ENCODE results near the gene ZFP64.

Gene ZFP64

GRCh38 chr20:52180180-52180840, 11.3 kb downstream of the ZFP64 start:
- H3K27me3 ChIP-seq (ENCODE audit: control insufficient read depth, insufficient read depth, low read length, poor library complexity, severe bottlenecking), result no peaks in the 10 kb centered on the region
- H3K4me1 ChIP-seq (ENCODE audit: control insufficient read depth, insufficient read depth, low read length), result no peaks in the 10 kb centered on the region
- H3K36me3 ChIP-seq (ENCODE audit: control insufficient read depth, insufficient read depth, low read length), result peaks cover 13% of the 10 kb centered on the region
- no peak overlapping the region for H3K27ac ChIP-seq (ENCODE audit: insufficient read depth, low read depth, low read length, poor library complexity, severe bottlenecking)
- H3K4me3 ChIP-seq (ENCODE audit: insufficient read depth, low read depth, low read length), result no peak overlapping the region
- H3K9me3 ChIP-seq (ENCODE audit: control insufficient read depth, low read length), result no peaks in the 10 kb centered on the region
- WGBS, 2 experiments, result 96 to 98% methylated on average over 5 of the region's 5 CpGs

GRCh38 chr20:52179331-52180179, 12.0 kb downstream of the ZFP64 start:
- H3K36me3 ChIP-seq (ENCODE audit: control insufficient read depth, insufficient read depth, low read length), result peaks cover 11% of the 10 kb centered on the region
- WGBS, 2 experiments, result 78 to 79% methylated on average over 4 of the region's 4 CpGs
- no peak overlapping the region for H3K4me3 ChIP-seq (ENCODE audit: insufficient read depth, low read depth, low read length)
- H3K9me3 ChIP-seq (ENCODE audit: control insufficient read depth, low read length), result no peaks in the 10 kb centered on the region
- H3K4me1 ChIP-seq (ENCODE audit: control insufficient read depth, insufficient read depth, low read length), result no peaks in the 10 kb centered on the region
- H3K27ac ChIP-seq (ENCODE audit: insufficient read depth, low read depth, low read length, poor library complexity, severe bottlenecking), result no peak overlapping the region
- no peaks in the 10 kb centered on the region for H3K27me3 ChIP-seq (ENCODE audit: control insufficient read depth, insufficient read depth, low read length, poor library complexity, severe bottlenecking)

DNA sequence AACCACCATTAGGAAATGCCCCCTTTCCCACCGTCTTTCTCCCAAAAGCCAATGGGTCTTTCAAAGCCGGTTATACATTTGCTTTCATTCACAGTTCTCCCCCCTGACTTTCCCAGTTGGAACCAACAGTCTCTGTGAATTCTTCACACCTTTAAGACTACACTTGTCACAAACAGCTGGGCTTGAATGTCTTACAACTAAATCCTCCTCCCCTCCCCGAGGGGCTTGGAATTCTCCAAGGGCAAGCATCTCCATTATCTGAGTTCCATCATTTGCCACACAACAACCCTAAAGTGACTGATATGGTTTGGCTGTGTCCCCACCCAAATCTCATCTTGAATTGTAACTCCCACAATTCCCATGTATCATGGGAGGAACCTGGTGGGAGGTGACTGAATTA, 12.9 kb downstream of the ZFP64 start:
- Histone ChIP-seq H3K27me3 (ENCODE audit: control insufficient read depth, insufficient read depth, low read length, poor library complexity, severe bottlenecking) (no peaks in the 10 kb centered on the region), H3K4me3 (ENCODE audit: insufficient read depth, low read depth, low read length) (no peak overlapping the region), H3K27ac (ENCODE audit: insufficient read depth, low read depth, low read length, poor library complexity, severe bottlenecking) (no peak overlapping the region), H3K36me3 (ENCODE audit: control insufficient read depth, insufficient read depth, low read length) (peaks cover 3% of the 10 kb centered on the region), H3K9me3 (ENCODE audit: control insufficient read depth, low read length) (no peaks in the 10 kb centered on the region), H3K4me1 (ENCODE audit: control insufficient read depth, insufficient read depth, low read length) (no peaks in the 10 kb centered on the region)
- WGBS, 2 experiments, result 83 to 87% methylated on average over 3 of the region's 3 CpGs

DNA sequence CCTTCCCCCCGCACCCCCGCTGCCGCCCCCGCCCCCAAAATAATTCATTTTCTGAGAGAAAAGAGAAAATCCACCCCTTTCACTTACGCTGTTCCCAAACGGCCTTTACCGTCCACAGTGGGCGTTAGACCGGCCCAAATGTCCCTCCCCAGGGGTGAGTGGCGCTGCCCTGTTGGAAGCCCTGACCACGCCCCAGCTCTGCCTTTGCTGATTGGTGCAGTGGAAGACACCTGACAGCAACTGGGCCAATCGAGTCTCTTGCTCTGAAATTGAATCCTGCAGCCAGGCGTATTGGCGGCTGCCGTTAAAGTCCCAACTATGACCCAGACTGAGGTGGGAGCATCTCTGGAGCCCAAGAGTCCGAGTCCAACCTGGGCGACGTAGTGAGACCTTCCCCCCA, 15.7 kb downstream of the ZFP64 start:
- no peaks in the 10 kb centered on the region for H3K27me3 ChIP-seq (ENCODE audit: control insufficient read depth, insufficient read depth, low read length, poor library complexity, severe bottlenecking)
- H3K4me1 ChIP-seq (ENCODE audit: control insufficient read depth, insufficient read depth, low read length), result no peaks in the 10 kb centered on the region
- WGBS, 2 experiments, result 94 to 97% methylated on average over 18 of the region's 18 CpGs
- H3K4me3 ChIP-seq (ENCODE audit: insufficient read depth, low read depth, low read length), result no peak overlapping the region
- no peak overlapping the region for H3K27ac ChIP-seq (ENCODE audit: insufficient read depth, low read depth, low read length, poor library complexity, severe bottlenecking)
- no peaks in the 10 kb centered on the region for H3K9me3 ChIP-seq (ENCODE audit: control insufficient read depth, low read length)
- no peaks in the 10 kb centered on the region for H3K36me3 ChIP-seq (ENCODE audit: control insufficient read depth, insufficient read depth, low read length)

DNA sequence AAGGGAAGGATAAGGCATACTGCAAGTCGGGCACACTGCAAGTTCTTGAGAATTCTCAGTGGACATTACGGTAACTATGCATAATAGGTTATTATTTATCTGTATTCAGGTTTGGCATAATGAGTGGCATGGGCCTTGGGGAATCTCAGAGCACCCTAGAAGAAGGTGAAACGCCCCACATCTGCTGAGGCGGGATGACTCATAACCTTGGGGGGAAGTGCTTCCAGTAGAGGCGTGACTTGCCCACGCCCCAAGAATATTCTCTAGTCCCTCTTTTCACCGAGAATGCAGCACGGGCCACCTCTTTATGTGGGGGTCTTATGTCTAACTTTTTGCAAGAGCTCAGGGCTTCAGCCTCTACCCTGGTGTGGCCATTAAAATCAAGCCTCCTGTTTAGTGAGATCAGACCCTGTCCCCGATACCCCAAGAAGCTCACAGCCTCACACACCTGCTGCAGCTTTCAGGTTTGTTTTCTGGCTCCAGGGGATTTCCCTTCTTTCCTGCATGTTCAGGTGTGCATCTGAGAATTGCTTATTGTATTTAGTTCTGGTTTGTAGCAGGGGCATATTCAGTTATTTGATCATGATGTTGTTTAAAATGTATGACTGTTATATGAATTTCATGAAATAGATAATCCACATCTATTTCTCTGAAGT, 19.1 kb downstream of the ZFP64 start:
- WGBS, 2 experiments, result 95 to 96% methylated on average over 9 of the region's 9 CpGs
- Histone ChIP-seq H3K36me3 (ENCODE audit: control insufficient read depth, insufficient read depth, low read length) (peaks cover 4% of the 10 kb centered on the region), H3K4me3 (ENCODE audit: insufficient read depth, low read depth, low read length) (no peak overlapping the region), H3K4me1 (ENCODE audit: control insufficient read depth, insufficient read depth, low read length) (no peaks in the 10 kb centered on the region), H3K27me3 (ENCODE audit: control insufficient read depth, insufficient read depth, low read length, poor library complexity, severe bottlenecking) (no peaks in the 10 kb centered on the region), H3K9me3 (ENCODE audit: control insufficient read depth, low read length) (no peaks in the 10 kb centered on the region), H3K27ac (ENCODE audit: insufficient read depth, low read depth, low read length, poor library complexity, severe bottlenecking) (no peak overlapping the region)

GRCh38 chr20:52171025-52171424, 20.6 kb downstream of the ZFP64 start:
- Histone ChIP-seq H3K36me3 (ENCODE audit: control insufficient read depth, insufficient read depth, low read length) (peaks cover 10% of the 10 kb centered on the region), H3K4me3 (ENCODE audit: insufficient read depth, low read depth, low read length) (no peak overlapping the region), H3K27me3 (ENCODE audit: control insufficient read depth, insufficient read depth, low read length, poor library complexity, severe bottlenecking) (no peaks in the 10 kb centered on the region), H3K4me1 (ENCODE audit: control insufficient read depth, insufficient read depth, low read length) (no peaks in the 10 kb centered on the region), H3K27ac (ENCODE audit: insufficient read depth, low read depth, low read length, poor library complexity, severe bottlenecking) (no peak overlapping the region), H3K9me3 (ENCODE audit: control insufficient read depth, low read length) (no peaks in the 10 kb centered on the region)
- 94 to 95% methylated on average over 8 of the region's 8 CpGs for WGBS, 2 experiments

GRCh38 chr20:52168116-52168515, 23.5 kb downstream of the ZFP64 start:
- 89 to 94% methylated on average over 1 of the region's 1 CpG for WGBS, 2 experiments
- H3K27me3 ChIP-seq (ENCODE audit: control insufficient read depth, insufficient read depth, low read length, poor library complexity, severe bottlenecking), result no peaks in the 10 kb centered on the region
- no peaks in the 10 kb centered on the region for H3K4me1 ChIP-seq (ENCODE audit: control insufficient read depth, insufficient read depth, low read length)
- H3K4me3 ChIP-seq (ENCODE audit: insufficient read depth, low read depth, low read length), result no peak overlapping the region
- H3K9me3 ChIP-seq (ENCODE audit: control insufficient read depth, low read length), result no peaks in the 10 kb centered on the region
- H3K27ac ChIP-seq (ENCODE audit: insufficient read depth, low read depth, low read length, poor library complexity, severe bottlenecking), result no peak overlapping the region
- H3K36me3 ChIP-seq (ENCODE audit: control insufficient read depth, insufficient read depth, low read length), result peaks cover 23% of the 10 kb centered on the region

- 89 to 98% methylated on average over 2 to 4 of the region's 4 CpGs for WGBS, 2 experiments
- Histone ChIP-seq H3K36me3 (ENCODE audit: control insufficient read depth, insufficient read depth, low read length) (peaks cover 23% of the 10 kb centered on the region), H3K4me3 (ENCODE audit: insufficient read depth, low read depth, low read length) (no peak overlapping the region), H3K9me3 (ENCODE audit: control insufficient read depth, low read length) (no peaks in the 10 kb centered on the region), H3K27ac (ENCODE audit: insufficient read depth, low read depth, low read length, poor library complexity, severe bottlenecking) (no peak overlapping the region), H3K27me3 (ENCODE audit: control insufficient read depth, insufficient read depth, low read length, poor library complexity, severe bottlenecking) (no peaks in the 10 kb centered on the region), H3K4me1 (ENCODE audit: control insufficient read depth, insufficient read depth, low read length) (no peaks in the 10 kb centered on the region)
These were observed 24.2 kb downstream of the ZFP64 start for GRCh38 chr20:52167232-52167840.

GRCh38 chr20:52166150-52166549, 25.4 kb downstream of the ZFP64 start:
- Histone ChIP-seq H3K36me3 (ENCODE audit: control insufficient read depth, insufficient read depth, low read length) (peaks cover 23% of the 10 kb centered on the region), H3K27ac (ENCODE audit: insufficient read depth, low read depth, low read length, poor library complexity, severe bottlenecking) (no peak overlapping the region), H3K9me3 (ENCODE audit: control insufficient read depth, low read length) (no peaks in the 10 kb centered on the region), H3K27me3 (ENCODE audit: control insufficient read depth, insufficient read depth, low read length, poor library complexity, severe bottlenecking) (no peaks in the 10 kb centered on the region), H3K4me1 (ENCODE audit: control insufficient read depth, insufficient read depth, low read length) (no peaks in the 10 kb centered on the region), H3K4me3 (ENCODE audit: insufficient read depth, low read depth, low read length) (no peak overlapping the region)
- 87 to 100% methylated on average over 1 of the region's 1 CpG for WGBS, 2 experiments
